GM19467 (cell line): ENCODE measurements around the gene CALHM2.
A peak's percentile ranks its signal among the peaks of the same experiment; 100 is the strongest.

Experiments
- ATAC-seq: cut with Tn5 transposase; IDR thresholded peaks from one replicate; pipeline ENCODE4 v1.9.1; 2021; ENCODE audit warnings: mild to moderate bottlenecking, moderate library complexity; ENCODE audit not compliant: unreplicated experiment

Gene CALHM2

GRCh38 chr10:103476046-103476768 is 24.0 kb upstream of the CALHM2 start:
- ATAC-seq: no peak

GRCh38 chr10:103475437-103475836 is 23.3 kb upstream of the CALHM2 start:
- no peak for ATAC-seq

GRCh38 chr10:103474077-103474476 is 21.9 kb upstream of the CALHM2 start:
- ATAC-seq: no peak

- no peak for ATAC-seq
Observed at GRCh38 chr10:103473261-103473671, 21.1 kb upstream of the CALHM2 start.

- ATAC-seq: no peak
Observed at GRCh38 chr10:103472005-103472404, 19.8 kb upstream of the CALHM2 start.

GRCh38 chr10:103470761-103471653 is 18.8 kb upstream of the CALHM2 start:
- peak; percentile 53 for ATAC-seq

DNA sequence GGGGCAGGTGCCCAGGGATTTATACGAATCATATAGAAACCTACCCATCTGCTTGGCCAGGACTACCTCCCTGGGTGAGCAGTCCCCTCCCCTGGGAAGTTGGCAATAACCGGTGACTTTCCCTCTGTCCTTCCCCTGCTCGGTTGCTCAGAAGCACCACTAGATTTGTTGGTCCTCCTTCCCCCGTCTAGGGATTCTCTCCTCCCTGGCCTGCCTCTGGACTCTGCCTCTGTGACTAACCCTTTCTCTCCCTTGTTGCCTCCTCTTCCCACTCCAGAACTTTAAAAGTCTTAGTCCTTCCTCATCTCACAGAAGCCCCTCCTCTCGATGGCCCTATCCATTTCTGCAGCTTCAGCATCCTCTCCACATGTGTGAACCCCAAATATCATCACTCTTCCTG is 17.0 kb upstream of the CALHM2 start:
- ATAC-seq: no peak

DNA sequence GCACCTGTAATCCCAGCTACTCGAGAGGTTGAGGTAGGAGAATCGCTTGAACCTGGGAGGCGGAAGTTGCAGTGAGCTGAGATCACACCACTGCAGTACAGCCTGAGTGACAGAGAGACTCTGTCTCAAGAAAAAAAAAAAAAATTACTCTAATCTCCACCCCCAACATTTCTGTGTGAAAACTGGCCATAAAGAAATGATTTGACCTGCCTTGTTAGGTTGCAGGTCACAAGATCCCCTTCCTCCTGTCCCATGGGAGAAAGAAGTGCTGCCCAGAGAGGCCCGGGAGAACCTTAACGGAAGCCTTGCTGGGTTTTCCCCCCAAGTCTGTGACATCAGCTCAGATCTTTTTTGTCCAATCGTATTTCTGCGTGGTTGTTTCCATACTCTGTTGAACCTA is 15.2 kb upstream of the CALHM2 start:
- no peak for ATAC-seq

GRCh38 chr10:103466734-103467133 is 14.6 kb upstream of the CALHM2 start:
- no peak for ATAC-seq

- ATAC-seq: no peak
Observed at GRCh38 chr10:103465411-103466179, 13.4 kb upstream of the CALHM2 start.

GRCh38 chr10:103463499-103463898 is 11.3 kb upstream of the CALHM2 start:
- no peak for ATAC-seq

DNA sequence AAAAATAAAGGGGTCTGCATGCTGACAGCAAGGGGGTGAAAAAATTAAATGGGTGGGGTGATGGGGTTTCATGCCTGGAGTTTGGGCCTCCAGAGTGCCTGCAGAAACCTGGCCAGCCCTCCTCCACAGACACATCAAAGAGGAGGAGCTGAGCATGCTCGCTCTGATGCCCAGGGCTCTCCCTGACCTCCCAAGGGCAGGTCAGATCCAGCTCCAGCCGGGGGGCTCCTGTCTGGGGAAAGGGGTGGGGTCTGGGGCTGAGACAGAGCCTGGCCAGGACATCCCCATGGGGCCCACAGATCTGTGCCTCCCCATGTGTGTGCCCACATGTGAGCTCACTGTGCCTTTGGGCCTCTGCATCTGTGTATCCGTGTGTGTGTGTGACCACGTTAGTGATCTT is 7.4 kb upstream of the CALHM2 start:
- no peak for ATAC-seq

DNA sequence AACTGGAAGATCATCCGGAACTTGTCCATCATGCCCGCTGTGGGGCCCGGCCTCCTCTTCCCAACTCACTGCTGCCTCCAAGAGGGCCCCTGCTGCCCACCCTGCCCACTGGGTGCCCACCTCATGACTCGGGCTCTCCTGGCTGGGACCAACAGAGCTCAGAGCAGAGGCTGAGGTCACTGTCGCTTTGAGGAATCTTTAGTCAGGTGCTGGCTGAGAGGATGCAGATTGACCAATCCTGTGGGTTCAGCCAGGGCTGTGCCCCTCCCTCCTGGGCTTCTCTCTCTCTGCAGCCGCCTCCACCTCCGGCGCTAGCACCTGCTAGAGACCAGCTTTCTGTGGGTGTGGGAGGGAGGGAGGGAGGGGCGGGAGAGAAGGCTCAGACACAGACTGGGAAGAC is 6.5 kb upstream of the CALHM2 start, which contains the start of gene CALHM1:
TSS of gene CALHM1 (minus strand) at position 181 of the 400 bp plus-strand sequence. CDS start at position 32, 149 bp downstream.
- ATAC-seq: no peak

GRCh38 chr10:103457896-103458583 is 5.9 kb upstream of the CALHM2 start:
- no peak for ATAC-seq

- ATAC-seq: no peak
Observed at GRCh38 chr10:103457176-103457712, 5.1 kb upstream of the CALHM2 start.

DNA sequence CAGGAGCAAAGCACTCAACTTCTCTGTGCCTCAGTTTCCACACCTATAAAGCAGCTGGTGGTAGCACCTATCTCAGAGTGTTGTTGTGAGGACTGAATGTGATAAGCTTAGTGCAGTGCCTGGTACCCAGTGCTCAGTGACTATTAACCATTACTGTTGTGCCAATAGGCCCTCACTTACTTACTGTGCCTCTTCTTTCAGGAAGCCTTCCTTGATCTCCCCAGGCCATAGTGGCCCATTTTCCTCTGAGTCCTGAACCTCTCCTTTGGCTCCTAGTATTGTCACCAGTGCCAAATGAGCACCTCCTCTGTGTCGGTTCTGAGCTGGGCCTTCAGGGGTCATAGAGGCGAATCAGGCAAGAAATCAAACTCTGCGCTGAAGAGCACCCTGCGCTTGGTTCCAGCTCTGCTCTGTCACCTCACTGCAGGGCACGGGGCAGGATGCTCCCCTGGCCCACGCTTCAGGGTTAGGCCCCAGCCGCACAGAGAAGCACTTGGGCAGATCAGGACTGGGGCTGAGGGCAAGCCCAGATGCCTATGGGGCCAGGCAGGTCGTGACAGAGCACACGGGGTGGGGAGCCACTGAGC is 4.0 kb upstream of the CALHM2 start:
- ATAC-seq: no peak

DNA sequence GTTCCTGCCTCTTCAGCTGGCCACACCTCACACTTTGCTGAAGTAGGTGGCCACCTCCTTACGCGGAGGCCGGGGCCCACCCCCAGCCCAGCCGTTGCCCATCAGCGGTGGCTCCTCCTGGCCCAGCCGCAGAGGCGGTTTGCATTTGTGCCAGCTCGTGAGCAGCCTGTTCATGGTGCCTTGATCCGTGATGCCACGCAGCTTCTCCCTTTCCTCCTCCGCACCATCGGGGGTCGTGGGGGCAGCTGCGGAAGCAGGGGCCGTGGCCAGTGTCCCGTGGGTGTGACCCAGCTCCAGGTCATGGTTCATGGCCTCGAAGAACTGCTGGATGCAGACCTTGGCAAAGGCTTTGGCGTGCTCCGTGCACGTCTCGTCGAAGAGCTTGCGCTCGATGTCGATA is 3.1 kb upstream of the CALHM2 start:
- no peak for ATAC-seq

GRCh38 chr10:103454026-103454425 is 1.9 kb upstream of the CALHM2 start:
- ATAC-seq: no peak

- no peak for ATAC-seq
Observed at GRCh38 chr10:103452506-103453230, 498 bp upstream of the CALHM2 start.
